ENCODE measurements around the gene TSEN15. TPM values are rescaled to one million over a fixed set of nuclear protein-coding genes. Genes with fewer than 3 reads are reported as not detected.
"Not testable (repeated sequence)": the region's sequence is repeated elsewhere in the genome, so short reads cannot be mapped to it uniquely, and the experiment has no call there.

Gene TSEN15
- total RNA-seq, 1 donor from 2014 or later: 32.9 TPM

DNA sequence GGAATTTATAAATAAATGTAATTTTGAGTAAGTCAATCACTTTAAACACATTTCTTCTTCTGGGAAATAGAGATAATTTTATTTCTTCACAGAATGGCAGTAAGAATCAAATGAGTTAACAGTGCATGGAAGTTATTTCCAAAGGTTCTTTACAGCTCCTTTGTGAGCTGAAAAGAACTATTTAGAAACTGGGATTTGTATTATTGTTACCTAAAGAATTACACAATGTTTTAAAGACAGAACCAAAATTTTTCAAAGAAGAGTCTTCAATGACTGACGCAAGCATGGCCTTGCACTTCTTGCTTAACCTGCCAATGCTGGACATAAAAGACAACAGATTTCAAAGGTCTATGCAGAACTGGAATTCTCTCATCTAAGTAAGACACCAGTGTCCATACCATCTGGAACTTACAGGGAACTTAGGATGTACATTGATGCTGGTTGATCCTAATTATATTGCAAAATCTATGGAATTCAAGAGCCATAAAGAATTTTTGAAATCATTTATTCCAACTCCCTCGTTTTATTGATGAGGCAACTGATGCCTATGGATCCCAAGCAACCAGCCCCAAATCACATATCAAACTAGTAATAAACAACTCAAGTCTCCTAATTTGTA lies 16.7 kb upstream of the TSEN15 start:
- H3K4me3 ChIP-seq (ENCODE audit: low read depth, low read length): no peak overlapping the region
- TF ChIP-seq CTCF (conservative IDR thresholded peaks at IDR 0.05; ENCODE audit: low read depth, low read length): no peak
- DNase-seq (ENCODE audit: low read depth): no peak

- peak overlapping the region; percentile 55 for H3K4me3 ChIP-seq (ENCODE audit: low read depth, low read length)
- TF ChIP-seq CTCF (conservative IDR thresholded peaks at IDR 0.05; ENCODE audit: low read depth, low read length): no peak
- DNase-seq (ENCODE audit: low read depth): no peak
Measured at GRCh38 chr1:184035719-184036516, 15.6 kb upstream of the TSEN15 start.

- no peak for TF ChIP-seq CTCF (conservative IDR thresholded peaks at IDR 0.05; ENCODE audit: low read depth, low read length)
Measured at GRCh38 chr1:184036517-184036949, 15.0 kb upstream of the TSEN15 start.

GRCh38 chr1:184037849-184038591 lies 13.5 kb upstream of the TSEN15 start:
- no peak overlapping the region for H3K4me3 ChIP-seq (ENCODE audit: low read depth, low read length)
- no peak for TF ChIP-seq CTCF (conservative IDR thresholded peaks at IDR 0.05; ENCODE audit: low read depth, low read length)
- no peak for DNase-seq (ENCODE audit: low read depth)

More at GRCh38 chr1:184036517-184036949, 15.0 kb upstream of the TSEN15 start:
- peak overlapping the region; percentile 55 for H3K4me3 ChIP-seq (ENCODE audit: low read depth, low read length)
- no peak for DNase-seq (ENCODE audit: low read depth)

GRCh38 chr1:184039126-184039525 lies 12.4 kb upstream of the TSEN15 start:
- TF ChIP-seq CTCF (conservative IDR thresholded peaks at IDR 0.05; ENCODE audit: low read depth, low read length): no peak
- H3K4me3 ChIP-seq (ENCODE audit: low read depth, low read length): no peak overlapping the region
- DNase-seq (ENCODE audit: low read depth): no peak

- no peak for DNase-seq (ENCODE audit: low read depth)
- no peak overlapping the region for H3K4me3 ChIP-seq (ENCODE audit: low read depth, low read length)
- no peak for TF ChIP-seq CTCF (conservative IDR thresholded peaks at IDR 0.05; ENCODE audit: low read depth, low read length)
Measured at GRCh38 chr1:184041731-184042130, 9.8 kb upstream of the TSEN15 start.

- not testable (repeated sequence) for DNase-seq (ENCODE audit: low read depth); H3K4me3 ChIP-seq (ENCODE audit: low read depth, low read length)
Measured at GRCh38 chr1:184043315-184043714, 8.2 kb upstream of the TSEN15 start.
